GM19438 (cell line): ENCODE measurements around the gene ZNF555.
"Not testable (repeated sequence)": the region's sequence is repeated elsewhere in the genome, so short reads cannot be mapped to it uniquely, and the experiment has no call there.

ENCODE experiments used
- ATAC-seq: cut with Tn5 transposase; IDR thresholded peaks from one replicate; pipeline ENCODE4 v1.9.1; 2021; ENCODE audit warnings: low read depth; ENCODE audit not compliant: unreplicated experiment

Gene ZNF555

DNA sequence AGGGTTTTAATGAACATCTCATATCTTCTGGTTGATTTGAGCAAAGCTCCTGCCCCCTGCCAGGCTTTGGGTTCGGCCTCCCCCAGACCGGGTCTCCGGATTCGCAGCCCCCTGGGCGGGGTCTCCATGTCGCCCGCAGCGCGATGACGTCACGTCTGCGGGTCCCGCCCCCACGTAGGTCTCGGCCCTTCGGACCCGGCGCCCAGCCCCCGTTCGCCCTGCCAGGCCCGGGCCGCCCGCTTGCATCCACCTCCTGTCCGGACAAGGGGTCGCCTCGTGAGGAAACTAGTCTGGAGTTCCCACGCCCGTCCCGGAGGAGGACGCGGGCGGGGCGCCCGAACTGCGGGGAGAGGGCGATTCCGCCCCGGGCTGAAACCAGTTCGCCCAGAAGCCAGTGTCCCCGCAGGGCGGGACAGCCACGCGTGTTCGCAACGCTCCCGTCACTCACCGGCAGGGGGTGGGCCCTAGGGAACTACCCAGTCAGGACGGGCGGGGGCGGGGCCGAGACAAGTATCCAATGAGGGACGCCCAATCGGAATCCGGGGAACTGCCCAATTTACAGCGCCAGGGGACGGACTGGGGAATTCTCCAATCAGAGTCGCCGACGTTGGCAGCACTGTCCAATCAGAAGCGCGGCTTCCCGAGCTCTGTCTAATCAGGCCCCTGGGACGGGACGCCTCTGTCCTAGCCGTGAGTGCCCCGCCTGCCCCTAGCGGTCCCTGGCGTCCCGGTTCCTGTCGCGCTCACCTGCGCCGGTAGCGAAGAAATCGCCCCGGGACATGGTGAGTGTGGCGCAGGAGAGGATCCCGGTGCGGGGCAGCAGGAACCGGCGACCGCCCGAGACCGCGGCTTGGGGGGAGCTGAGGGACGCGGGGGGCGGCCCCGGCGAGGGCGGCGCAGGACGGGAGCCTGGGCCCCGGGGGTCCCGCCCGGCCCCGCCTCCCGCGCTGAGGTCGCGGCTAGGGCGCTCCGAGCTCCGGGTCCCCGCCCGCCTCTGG is at the start of gene ZNF555:
TSS of gene ZNF555 (plus strand) at position 682 of the 998 bp plus-strand sequence. CDS start at position 780, 98 bp downstream.
- ATAC-seq, result peak; percentile 93

DNA sequence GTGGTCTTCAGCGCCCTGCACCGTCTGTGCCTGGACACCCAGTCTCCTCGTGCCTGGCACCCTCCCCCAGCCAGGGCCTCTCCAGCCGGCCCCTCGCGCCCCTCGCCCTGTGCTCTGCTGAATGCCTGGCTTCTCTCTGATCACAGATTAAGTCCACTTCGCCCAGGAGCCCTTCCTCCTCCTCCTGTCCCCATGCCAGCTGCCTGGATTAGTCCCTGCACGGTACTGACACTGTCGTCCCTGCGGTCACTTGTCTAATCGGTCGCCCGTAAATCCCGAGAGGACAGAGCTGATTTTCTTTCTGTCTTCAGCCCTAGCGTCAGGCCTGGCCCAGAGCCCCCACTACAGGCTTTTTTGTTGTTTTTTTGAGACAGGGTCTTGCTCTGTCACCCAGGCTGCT is 49.4 kb upstream of the ZNF555 start:
- ATAC-seq, result no peak

DNA sequence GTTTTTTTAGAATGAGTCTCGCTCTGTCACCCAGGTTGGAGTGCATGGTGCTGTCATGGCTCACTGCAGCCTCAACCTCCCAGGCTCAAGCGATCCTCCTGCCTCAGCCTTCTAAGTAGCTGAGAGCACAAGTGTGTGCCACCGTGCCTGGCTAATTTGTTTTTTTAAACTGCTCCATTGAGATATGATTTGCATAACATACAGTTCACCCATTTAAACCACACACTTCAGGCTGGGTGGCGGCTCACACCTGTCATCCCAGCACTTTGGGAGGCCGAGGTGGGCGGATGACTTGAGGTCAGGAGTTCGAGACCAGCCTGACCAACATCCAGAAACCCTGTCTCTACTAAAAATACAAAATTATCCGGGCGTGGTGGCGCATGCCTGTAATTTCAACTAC is 48.6 kb upstream of the ZNF555 start:
- not testable (repeated sequence) for ATAC-seq

DNA sequence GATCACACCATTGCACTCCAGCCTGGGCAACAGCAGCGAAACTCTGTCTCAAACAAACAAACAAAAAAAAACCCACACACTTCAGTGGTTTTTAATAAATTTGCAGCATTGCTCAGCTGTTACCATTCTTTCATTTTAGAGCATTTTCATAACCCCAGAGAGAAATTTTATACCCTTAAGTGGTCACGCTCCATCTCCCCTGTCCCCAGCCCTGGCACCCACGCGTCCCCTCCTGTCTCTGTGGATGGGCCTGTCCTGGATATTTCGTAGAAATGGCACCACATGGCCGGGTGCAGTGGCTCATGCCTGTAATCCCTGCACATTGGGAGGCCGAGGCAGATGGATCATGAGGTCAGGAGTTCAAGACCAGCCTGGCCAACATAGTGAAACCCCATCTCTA is 48.1 kb upstream of the ZNF555 start:
- no peak for ATAC-seq

DNA sequence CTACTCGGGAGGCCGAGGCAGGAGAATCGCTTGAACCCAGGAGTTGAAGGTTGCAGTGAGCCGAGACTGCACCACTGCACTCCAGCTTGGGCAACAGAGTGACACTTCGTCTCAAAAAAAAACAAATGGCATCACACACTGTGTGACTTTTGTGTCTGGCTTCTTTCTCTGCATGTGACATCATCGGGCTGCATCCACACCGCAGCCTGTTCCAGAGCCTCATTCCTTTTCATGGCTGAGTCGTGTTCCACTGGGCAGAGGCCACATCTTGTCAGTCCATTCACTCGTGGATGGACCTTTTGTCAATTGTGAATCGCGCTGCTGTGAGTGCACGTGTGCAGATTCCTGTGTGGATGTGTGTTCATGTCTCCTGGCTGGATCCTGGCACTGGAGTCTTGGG is 47.7 kb upstream of the ZNF555 start:
- no peak for ATAC-seq

DNA sequence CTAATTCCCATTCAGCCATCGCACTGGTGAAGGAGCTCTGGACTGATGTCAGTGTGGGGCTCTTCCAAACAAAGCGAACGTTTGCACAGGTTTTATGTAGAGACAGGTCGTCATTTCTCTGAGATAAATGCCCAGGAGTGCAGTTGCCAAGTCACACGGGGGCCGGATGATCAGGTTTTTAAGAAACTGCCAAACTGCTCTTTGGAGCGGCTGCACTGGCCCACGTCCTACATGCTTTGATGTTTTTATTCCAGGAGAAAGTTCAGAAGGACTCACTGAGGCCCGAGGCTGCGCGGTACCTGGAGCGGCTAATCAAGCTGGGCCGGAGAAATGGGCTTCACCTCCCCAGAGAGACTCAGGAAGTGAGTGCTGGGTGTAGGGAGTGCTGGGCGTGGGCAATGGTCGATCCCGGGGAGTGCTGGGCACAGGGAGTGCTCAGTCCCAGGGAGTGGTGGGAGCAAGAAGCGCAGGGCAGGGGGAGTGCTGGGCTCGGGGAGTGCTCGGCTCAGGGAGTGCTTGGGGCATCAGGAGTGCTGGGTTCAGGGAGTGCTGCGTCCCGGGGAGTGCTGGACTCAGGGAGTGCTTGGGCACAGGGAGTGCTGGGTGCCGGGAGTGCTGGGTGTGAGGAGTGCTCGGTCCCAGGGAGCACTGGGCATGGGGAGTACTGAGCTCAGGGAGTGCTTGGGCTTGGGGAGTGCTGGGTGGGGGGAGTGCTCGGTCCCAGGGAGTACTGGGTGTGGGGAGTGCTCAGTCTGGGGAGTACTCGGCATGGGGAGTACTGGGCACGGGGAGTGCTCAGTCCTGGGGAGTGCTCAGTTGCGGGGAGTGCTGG is 45.2 kb upstream of the ZNF555 start:
- ATAC-seq, result no peak

DNA sequence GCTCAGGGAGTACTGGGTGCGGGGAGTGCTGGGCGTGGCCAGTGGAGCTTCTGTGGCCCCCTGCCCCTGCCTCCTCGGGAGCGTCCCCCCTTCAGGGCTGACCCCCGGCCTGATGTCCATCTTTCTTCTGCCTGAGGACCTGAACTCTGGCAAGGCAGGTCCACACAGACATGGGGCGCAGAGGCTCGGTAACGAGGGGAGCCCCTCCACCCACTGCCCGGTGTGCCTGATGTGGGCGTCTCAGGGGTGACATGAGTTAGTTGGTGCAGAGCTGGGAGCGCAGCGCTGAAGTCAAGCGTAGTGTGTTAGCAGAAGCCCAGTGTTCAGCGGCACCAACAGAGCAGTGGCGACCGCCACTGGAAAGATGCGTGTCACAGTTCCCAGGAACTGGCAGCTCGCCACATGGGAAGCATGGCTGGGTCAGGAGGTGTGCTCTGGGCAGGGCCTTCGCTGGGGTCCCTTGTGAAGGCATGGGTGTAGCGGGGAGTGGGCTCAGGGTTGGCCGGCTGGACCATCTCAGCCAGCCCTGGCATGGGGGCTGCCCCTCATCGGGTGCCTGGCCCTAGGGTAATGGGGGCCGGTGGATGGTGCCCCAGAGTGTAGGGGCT is 44.5 kb upstream of the ZNF555 start:
- no peak for ATAC-seq

DNA sequence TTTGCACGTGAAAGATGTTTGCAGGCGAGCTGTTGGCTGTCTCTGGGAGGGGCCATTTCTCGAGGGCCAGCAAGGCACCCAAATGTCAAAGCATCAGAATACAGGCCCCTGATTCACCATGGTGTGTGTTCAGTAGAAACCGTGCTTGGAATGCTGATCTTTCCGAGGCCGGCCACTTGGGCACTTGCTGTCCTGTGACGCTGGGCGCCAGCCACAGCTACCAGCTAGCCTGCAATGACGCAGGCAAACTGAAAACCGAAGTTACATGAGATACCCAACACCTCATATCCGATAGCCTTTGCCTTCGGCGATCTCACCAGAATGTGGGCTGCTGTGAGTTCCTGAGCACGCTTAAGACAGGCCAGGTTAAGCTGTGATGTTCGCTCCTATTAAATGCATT is 44.0 kb upstream of the ZNF555 start:
- no peak for ATAC-seq

DNA sequence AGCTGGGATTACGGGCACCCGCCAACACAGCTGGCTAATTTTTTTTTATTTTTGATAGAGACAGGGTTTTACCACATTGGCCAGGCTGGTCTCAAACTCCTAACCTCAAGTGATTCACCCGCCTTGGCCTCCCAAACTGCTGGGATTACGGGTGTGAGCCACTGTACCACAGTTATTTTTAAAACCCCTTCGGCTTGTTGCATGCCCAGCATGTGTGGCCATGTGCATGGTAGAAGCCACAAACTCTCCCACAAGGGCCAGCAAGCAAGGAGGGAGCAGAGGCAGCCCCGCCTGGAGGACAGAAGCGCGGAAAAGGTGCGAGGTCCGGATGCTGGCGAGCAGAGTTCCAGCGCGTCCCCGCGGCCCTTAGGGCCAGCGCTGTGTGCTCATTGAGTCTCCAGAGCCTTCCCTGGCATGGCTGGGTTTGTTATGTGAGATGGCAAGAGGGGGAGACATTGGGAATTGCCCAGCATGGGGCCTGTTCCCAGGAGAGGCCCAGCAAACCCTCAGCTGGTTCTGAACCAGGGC is 43.1 kb upstream of the ZNF555 start:
- ATAC-seq, result no peak

DNA sequence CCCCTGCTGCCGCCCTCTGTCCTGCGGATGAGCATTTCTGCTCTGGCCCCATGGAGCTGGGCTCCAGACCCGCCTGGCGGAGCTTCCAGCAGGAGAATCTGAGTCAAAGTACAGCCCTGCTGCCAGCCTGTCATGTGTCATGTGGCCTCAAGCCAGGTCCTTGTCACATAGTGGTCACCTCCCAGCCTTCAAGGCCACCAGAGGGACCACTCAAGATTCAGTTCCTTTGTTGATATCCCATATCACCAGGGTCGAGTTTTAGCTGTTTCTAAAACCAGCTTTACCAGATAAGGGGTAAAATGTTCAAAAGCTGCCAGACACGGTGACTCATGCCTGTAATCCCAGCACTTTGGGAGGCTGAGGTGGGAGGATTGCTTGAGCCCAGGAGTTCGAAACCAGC is 42.5 kb upstream of the ZNF555 start:
- ATAC-seq, result no peak

DNA sequence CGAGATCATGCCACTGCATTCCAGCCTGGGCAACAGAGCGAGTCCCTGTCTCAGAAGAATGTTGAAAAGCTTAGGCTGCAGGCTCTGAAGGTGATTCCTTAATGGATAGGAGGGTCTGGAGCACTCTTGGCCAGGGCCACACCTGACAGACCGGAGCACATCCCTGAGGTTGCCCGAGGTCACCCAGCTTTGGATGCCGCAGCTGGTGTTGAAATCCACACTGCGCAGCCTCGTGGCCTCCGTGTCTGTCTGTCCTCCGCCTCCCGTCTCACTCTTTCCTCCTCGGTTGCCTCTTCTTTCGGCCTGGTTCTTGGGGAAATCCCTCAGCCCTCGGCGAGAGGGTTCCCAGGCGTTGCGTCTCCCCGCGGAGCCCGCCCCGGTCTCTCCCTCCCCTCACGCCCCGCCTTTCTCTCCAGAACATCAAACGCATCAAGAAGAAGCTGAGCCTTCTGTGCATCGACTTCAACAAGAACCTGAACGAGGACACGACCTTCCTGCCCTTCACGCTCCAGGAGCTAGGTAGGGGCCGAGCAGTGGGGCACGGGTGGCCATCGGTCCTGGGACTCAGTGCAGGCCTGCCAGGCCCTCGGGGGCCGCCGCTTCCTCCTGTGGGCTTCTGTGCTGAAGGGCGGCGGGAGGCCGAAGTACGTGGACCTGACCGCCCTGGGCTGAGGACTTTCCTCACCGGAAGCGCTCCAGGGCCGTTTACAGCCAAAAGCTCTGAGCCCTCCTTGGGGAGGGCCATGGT is 41.8 kb upstream of the ZNF555 start:
- ATAC-seq, result no peak

DNA sequence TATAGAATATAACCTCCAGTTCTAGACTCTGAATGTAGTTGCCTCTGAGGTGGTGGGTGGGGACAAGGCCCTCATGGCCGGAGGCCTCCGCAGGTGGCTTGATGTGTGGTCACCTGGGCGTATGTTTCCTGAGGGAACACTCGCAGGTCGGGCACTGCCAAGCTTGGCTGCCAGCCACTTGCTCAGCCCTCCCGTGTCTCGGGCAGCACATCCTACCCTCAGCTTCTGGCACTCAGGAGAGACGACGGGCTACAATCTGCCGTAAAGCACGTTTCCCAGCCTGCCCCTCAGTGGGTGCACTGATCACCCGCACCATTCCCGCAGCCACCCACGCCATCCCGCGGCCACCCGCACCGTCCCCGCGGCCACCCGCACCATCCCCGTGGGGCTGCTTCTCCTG is 40.8 kb upstream of the ZNF555 start:
- ATAC-seq, result no peak

DNA sequence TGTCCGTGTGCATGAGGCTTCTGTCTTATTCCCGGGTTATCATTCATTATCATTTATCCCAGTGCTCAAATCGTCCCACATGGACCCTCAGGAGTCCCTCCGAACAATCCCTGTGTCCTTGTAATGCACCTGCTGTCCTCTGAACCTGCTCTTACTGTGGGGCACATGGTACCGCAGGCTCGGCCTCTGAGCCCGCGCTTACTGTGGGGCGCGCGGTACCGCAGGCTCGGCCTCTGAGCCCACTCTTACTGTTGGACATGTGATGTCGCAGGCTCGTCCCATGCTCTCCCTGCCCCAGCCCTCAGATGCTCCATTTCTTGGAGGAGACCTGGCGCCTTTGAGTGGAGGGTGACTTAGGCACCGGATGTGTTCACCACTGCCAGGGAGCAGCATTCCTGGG is 38.4 kb upstream of the ZNF555 start:
- ATAC-seq, result no peak

DNA sequence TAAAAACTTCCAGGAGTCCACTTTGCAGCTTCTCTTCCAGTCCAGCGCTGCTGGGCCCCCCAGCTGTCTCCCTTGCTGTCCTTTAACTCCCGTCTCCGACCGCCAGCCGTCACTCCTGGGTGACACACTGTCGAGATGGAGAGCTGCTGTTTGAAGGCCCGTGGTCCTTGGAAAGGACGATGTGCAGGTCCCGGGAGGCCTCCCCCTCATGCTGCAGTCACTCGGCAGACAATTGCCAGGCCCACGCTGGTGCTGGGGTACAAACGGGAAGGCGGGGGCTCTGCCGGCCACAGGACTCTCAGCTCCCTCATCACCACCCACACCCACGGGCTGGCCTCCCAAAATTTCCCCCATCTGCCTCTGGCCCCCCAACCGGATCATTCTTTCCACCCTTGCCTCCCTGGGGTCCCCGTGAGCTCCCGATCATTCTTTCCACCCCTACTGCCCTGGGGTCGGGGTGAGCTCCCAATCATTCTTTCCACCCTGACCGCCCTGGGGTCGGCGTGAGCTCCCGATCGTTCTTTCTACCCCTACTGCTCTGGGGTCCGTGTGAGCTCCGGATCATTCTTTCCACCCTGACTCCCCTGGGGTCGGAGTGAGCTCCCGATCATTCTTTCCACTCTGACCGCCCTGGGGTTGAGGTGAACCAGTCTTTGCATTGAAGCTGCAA is 37.7 kb upstream of the ZNF555 start:
- ATAC-seq, result no peak

DNA sequence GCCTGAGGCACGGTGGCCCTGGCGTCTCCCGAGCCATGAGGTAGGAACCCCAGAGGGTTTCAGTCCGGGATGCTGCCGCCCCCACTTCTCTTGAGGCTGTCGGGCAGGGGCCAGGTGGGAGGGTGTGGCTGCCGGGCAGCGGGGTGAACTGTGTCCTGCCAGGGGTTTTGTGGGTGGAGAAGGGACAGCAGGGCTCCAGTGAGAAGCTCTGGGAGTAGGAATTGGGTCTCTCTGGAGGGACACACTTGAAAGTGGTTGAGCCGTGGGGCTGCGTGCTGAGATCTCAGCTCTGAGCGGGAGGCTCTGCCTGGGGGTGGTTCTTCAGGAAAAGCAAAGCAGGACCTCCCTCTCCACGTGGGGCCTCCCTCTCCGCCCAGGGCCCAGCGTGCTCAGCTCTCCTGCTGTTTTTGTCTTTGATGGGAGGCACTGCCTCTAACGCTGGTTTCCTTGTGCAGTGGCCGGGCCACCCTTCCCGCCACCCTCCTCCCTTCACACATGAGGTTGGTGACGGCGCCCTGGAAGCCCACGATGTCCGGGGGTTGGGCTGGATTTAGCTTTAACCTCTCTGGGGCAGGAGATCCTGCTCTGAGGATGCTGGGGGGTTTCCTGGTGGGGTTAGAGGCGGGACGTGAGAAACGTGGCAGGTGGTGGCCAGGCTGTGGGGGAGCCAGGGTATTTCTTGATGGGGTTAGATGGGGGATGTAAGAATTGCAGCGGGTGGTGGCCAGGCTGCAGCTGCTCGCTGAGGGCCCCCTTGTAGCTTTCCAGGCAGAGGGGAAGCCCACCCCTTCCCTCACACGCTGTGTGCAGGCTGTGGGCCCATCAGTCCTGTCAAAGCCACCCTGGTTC is 36.9 kb upstream of the ZNF555 start:
- ATAC-seq, result no peak

DNA sequence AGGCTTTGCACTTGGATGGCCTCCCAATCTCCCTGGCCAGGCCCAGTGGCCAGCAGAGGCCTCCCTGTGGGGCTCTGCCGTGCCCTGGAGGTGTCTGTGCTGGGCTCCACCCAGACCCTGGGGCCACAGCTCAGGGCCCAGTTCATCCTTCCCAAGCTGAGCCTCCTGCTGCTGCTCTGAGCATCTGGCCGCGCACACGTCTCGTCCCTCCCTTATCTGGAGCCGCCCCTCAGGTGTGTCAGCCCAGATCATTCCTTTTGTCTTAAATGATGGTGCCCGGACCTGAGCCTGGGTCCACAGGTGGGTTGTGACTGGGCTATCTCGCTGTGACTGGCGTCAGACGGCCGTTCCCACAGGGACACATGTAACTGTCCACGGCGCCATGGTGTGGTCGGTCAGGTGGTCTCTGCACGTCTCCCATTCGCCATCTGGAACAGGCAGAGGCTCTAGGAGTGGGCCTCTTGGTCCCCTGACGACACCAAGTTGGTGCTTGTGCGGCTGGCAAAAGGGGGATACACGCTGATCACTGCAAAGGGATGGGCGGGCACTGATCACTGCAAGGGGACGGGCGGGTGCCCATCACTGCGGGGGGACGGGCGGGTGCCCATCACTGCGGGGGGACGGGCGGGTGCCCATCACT is 35.9 kb upstream of the ZNF555 start:
- no peak for ATAC-seq

DNA sequence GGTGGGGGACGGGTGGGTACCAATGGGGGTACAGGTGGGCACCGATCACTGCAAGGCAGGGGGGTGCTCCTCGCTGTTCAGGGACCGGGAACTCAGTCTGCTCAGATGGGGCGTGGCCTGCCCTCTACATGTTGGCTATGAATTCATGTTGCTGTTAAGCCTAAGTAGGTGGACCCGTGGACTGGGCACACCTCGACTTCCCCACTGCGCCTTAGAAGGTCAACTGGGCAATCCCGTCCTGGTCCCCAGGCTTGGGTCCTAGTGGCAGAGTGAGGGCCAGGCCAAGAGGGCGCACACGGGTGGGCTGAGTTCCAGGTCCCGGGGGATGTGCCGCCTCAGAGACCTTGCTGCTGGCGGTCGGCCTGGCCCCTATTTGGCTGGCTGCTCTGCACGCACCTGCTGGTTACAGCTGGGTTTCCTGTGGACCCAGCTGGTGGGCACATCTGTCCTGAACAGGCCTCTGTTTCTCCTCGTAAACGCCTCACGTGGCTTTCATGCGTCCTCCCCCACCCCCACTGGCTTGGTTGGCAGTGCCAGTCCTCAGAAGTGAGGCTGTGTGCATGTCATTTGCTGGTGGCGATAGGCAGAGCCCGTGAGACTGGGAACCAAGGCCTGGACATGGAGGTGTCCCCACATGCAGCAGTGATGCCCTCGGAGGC is 35.2 kb upstream of the ZNF555 start:
- no peak for ATAC-seq
